GM12878 (cell line): ENCODE measurements around the gene NUP62. TPM values are rescaled to one million over a fixed set of nuclear protein-coding genes. Genes with fewer than 3 reads are reported as not detected.

ENCODE experiments used
- ATAC-seq: fragments of 200-7000 bp; cut with Tn5 transposase; 3 replicates; pipeline ENCODE4 v1.9.1; 2020; ENCODE audit warnings: mild to moderate bottlenecking, moderate library complexity
- BruUV-seq: library from RNA; stranded (reverse); fragments of 400-500 nt; replicated peaks from 2 replicates; lab custom pipeline; 2021; lab: Mats Ljungman, UMichigan
- CTCF ChIA-PET: fragments of 300-600 bp; sonication (Branson Sonifier 250); formaldehyde crosslinking; extraction: SDS; loops from one replicate; lab custom pipeline; 2021; ENCODE audit warnings: inconsistent platforms; lab: Yijun Ruan, JAX
- POLR2A ChIA-PET: fragments of 350-600 bp; formaldehyde crosslinking; extraction: SDS; loops from one replicate; lab custom pipeline; 2021; ENCODE audit warnings: inconsistent platforms; lab: Charles Lee
- RAD21 ChIA-PET: fragments of 300-600 bp; sonication (Branson Sonifier 250); formaldehyde crosslinking; loops from one replicate; lab custom pipeline; 2023; ENCODE audit warnings: antibody characterized with exemption; ENCODE audit not compliant: unreplicated experiment; lab: Charles Lee
- SMC1A ChIA-PET: fragments of 300-600 bp; sonication (Branson Sonifier 250); formaldehyde crosslinking; loops from one replicate; lab custom pipeline; 2023; ENCODE audit not compliant: unreplicated experiment, uncharacterized antibody; lab: Charles Lee
- DNase-seq: peaks from one replicate; pipeline ENCODE4 v3.0.0-alpha.2; 2011; ENCODE audit warnings: low read depth, low spot score
- FAIRE-seq: peaks from 3 replicates; lab custom pipeline; 2011; peaks lifted over from hg19 to GRCh38; lab: Jason Lieb, UNC
- H2AFZ ChIP-seq: 2 replicates; pipeline ENCODE4 v1.6.0; 2011; ENCODE audit warnings: low read depth, low read length, control low read depth; ENCODE audit not compliant: control insufficient read depth
- H3K27ac ChIP-seq: 2 replicates; pipeline ENCODE4 v1.5.1; 2011; ENCODE audit warnings: control low read depth; ENCODE audit not compliant: control insufficient read depth, insufficient read depth
- H3K27me3 ChIP-seq, 2 experiments: replicated peaks in 1 of 2; 2 replicates each; pipeline versions ENCODE4 v1.6.0 to v1.6.1; 2011; ENCODE audit warnings: low read length in 1 of 2; ENCODE audit not compliant: control insufficient read depth in 2 of 2, insufficient read depth in 2 of 2
- H3K36me3 ChIP-seq, 2 experiments: 2 replicates each; pipeline ENCODE4 v1.5.1; 2011; ENCODE audit warnings: low read length in 1 of 2; ENCODE audit not compliant: control insufficient read depth in 2 of 2, insufficient read depth in 2 of 2
- H3K4me1 ChIP-seq: 2 replicates; pipeline ENCODE4 v1.6.1; 2011; ENCODE audit warnings: mild to moderate bottlenecking, low read length, moderate library complexity, mixed read lengths; ENCODE audit not compliant: control insufficient read depth, insufficient read depth
- H3K4me2 ChIP-seq: 2 replicates; pipeline ENCODE4 v1.6.0; 2011; ENCODE audit warnings: control low read depth; ENCODE audit not compliant: control insufficient read depth, insufficient read depth
- H3K4me3 ChIP-seq: fragments of 200-600 bp; sonication (generic); 2 replicates; pipeline ENCODE4 v1.5.1; 2016
- H3K79me2 ChIP-seq: 2 replicates; pipeline ENCODE4 v1.6.0; 2011; ENCODE audit warnings: low read length; ENCODE audit not compliant: control insufficient read depth, insufficient read depth
- H3K9ac ChIP-seq: 2 replicates; pipeline ENCODE4 v1.8.0; 2011; ENCODE audit warnings: low read length, control low read depth, mixed read lengths; ENCODE audit not compliant: control insufficient read depth, insufficient read depth
- H3K9me3 ChIP-seq: replicated peaks from 3 replicates; pipeline ENCODE4 v1.5.1; 2011; ENCODE audit warnings: mild to moderate bottlenecking, low read length; ENCODE audit not compliant: control insufficient read depth, insufficient read depth
- H4K20me1 ChIP-seq: 2 replicates; pipeline ENCODE4 v1.6.0; 2011; ENCODE audit not compliant: control insufficient read depth, insufficient read depth
- BCL3 ChIP-seq: IDR thresholded peaks from 2 replicates; pipeline ENCODE4 v1.6.1; 2011; ENCODE audit warnings: borderline replicate concordance, low read depth, mild to moderate bottlenecking, moderate library complexity, low read length; ENCODE audit not compliant: insufficient read depth, poor library complexity, severe bottlenecking
- POLR2A ChIP-seq: IDR thresholded peaks from 2 replicates; pipeline ENCODE4 v1.6.1; 2011; ENCODE audit warnings: low read depth, mild to moderate bottlenecking, low read length
- WGBS: methylation state at CpG from one replicate; pipeline ENCODE4 v1.1.6; 2016; ENCODE audit warnings: low lambda C conversion rate; ENCODE audit not compliant: insufficient replicate concordance, insufficient coverage; ENCODE audit errors: missing lambda C conversion rate; 5-methylcytosine and 5-hydroxymethylcytosine counted together
- in situ Hi-C: fragments of 300-500 bp; cut with MboI; formaldehyde crosslinking; loops from 9 replicates; pipeline ENCODE4 v1.14.3; 2018; ENCODE audit warnings: mixed read lengths
- intact Hi-C: fragments of 100-400 bp; cut with micrococcal nuclease; formaldehyde crosslinking; loops from one replicate; pipeline ENCODE4 v1.14.2; 2022; ENCODE audit not compliant: unreplicated experiment
- microRNA-seq: library from miRNA; unstranded; fragments of <30 nt; microRNA quantifications from one replicate; pipeline ENCODE4, GENCODE V29; 2018
- polyA plus RNA-seq, 11 experiments: library from polyadenylated mRNA; depleted of rRNA in 4 of 11; unstranded in 6 of 11; stranded (reverse) in 5 of 11; fragments of >200 nt; fragmentation: Nextera tagmentation in 4 of 11; fragmentation: Illumina TruSeq in 1 of 11; extraction: Ambion mirVana in 4 of 11; extraction: Trizol in 1 of 11; gene quantifications; 1 replicate in 1 of 11; 2 replicates in 10 of 11; pipeline versions ENCODE4 v1.2.1 to v1.2.3, GENCODE V29; 2011 to 2016; ENCODE audit warnings: inconsistent platforms in 2 of 11, missing spikeins in 2 of 11, low read depth in 1 of 11
- total RNA-seq, 4 experiments: library from RNA; depleted of rRNA in 3 of 4; stranded (reverse); fragments of >200 nt in 3 of 4; fragmentation: Illumina TruSeq in 1 of 4; extraction: Trizol in 1 of 4; gene quantifications; 2 replicates each; pipeline versions ENCODE4 v1.2.1 to v1.2.3, GENCODE V29; 2013 to 2021

Gene NUP62
- total and polyA plus RNA-seq, 10 of the 15 experiments (the other 5 are each of a cell fraction or from before 2014, with no cell fraction given), result 19.5 to 110 (median 66.9) TPM

GRCh38 chr19:49857061-49857837, 72.1 kb downstream of the NUP62 start:
- H3K36me3 ChIP-seq, result peaks cover 0 to 19% of the 10 kb centered on the region in 2 experiments; a peak in 3 of 4 replicates

More at GRCh38 chr19:49857061-49857837, 72.1 kb downstream of the NUP62 start:
- Histone ChIP-seq H3K4me2 (no peak overlapping the region), H3K27ac (no peak overlapping the region), H2AFZ (no peak overlapping the region), H3K27me3 (no peaks in the 10 kb centered on the region), H3K4me1 (peaks cover 5% of the 10 kb centered on the region), H3K9ac (no peak overlapping the region), H3K9me3 (no peaks in the 10 kb centered on the region), H3K4me3 (no peak overlapping the region), H3K79me2 (peaks cover 5% of the 10 kb centered on the region), H4K20me1 (no peaks in the 10 kb centered on the region)
- in situ Hi-C loops (no loop called here), intact Hi-C loops (no loop called here)
- ChIA-PET POLR2A (interaction anchor here (0.7 to 1.0 kb wide), 2 partner anchors 21 to 72 kb away, joined by 3 read pairs; no protein-coding TSS in a partner anchor), CTCF (no interaction called here), SMC1A (no interaction called here), RAD21 (no interaction called here)
- BruUV-seq, result no TSS peak
- WGBS, result 87% methylated on average over 26 of the region's 26 CpGs
- TF ChIP-seq BCL3 (no peak), POLR2A (peak; percentile 31)
- DNase-seq, result no peak
- FAIRE-seq, result no peak
- ATAC-seq, result no peak

Small RNA genes lying within 50 kb of the gene (microRNA-seq; reads per million reads assigned to microRNA genes)
- 0.56 reads per million for gene MIR4750

Other genes with a start within 250 kb of the NUP62 start
Only the 7 nearest of the 16 such genes appear.
- gene PTOV1, start 78.3 kb downstream of the NUP62 start, total RNA-seq (2014; rRNA removed), result 28.7 and 36.6 TPM in 2 replicates
- 17.8 and 18.1 TPM in 2 replicates for gene PTOV1, start 78.3 kb downstream of the NUP62 start, total RNA-seq (2014; rRNA removed; fragmentation: Illumina TruSeq; extraction: Trizol)
- 76.7 and 83.5 TPM in 2 replicates for gene PTOV1, start 78.3 kb downstream of the NUP62 start, total RNA-seq (2021)
- gene PTOV1, start 78.3 kb downstream of the NUP62 start, polyA plus RNA-seq (2011; rRNA removed), result 13.2 and 23.4 TPM in 2 replicates
- 3.6 and 21.2 TPM in 2 replicates for gene PTOV1, start 78.3 kb downstream of the NUP62 start, polyA plus RNA-seq (2014; fragmentation: Illumina TruSeq; extraction: Trizol)
- gene PTOV1, start 78.3 kb downstream of the NUP62 start, polyA plus RNA-seq (2014; fragmentation: Nextera tagmentation; extraction: Ambion mirVana), result 10 to 100 TPM in 1 of 2 experiments, 1 to 10 TPM in 1; 3.2 to 10.6 TPM
- gene PTOV1, start 78.3 kb downstream of the NUP62 start, polyA plus RNA-seq (2014; rRNA removed), result 38.1 and 41.5 TPM in 2 replicates
- 10 to 100 TPM; 14.8 to 45.0 TPM for gene PTOV1, start 78.3 kb downstream of the NUP62 start, polyA plus RNA-seq (2016; fragmentation: Nextera tagmentation; extraction: Ambion mirVana)
- 42.3 and 55.5 TPM in 2 replicates for gene PNKP, start 61.9 kb downstream of the NUP62 start, total RNA-seq (2014; rRNA removed)
- 19.3 and 20.2 TPM in 2 replicates for gene PNKP, start 61.9 kb downstream of the NUP62 start, total RNA-seq (2014; rRNA removed; fragmentation: Illumina TruSeq; extraction: Trizol)
- gene PNKP, start 61.9 kb downstream of the NUP62 start, total RNA-seq (2021), result 61.4 and 82.3 TPM in 2 replicates
- gene PNKP, start 61.9 kb downstream of the NUP62 start, polyA plus RNA-seq (2011; rRNA removed), result 9.2 and 14.6 TPM in 2 replicates
- 15.1 and 20.3 TPM in 2 replicates for gene PNKP, start 61.9 kb downstream of the NUP62 start, polyA plus RNA-seq (2014; fragmentation: Illumina TruSeq; extraction: Trizol)
- 1 to 10 TPM; 2.9 to 4.0 TPM for gene PNKP, start 61.9 kb downstream of the NUP62 start, polyA plus RNA-seq (2014; fragmentation: Nextera tagmentation; extraction: Ambion mirVana)
- 73.5 and 77.2 TPM in 2 replicates for gene PNKP, start 61.9 kb downstream of the NUP62 start, polyA plus RNA-seq (2014; rRNA removed)
- gene PNKP, start 61.9 kb downstream of the NUP62 start, polyA plus RNA-seq (2016; fragmentation: Nextera tagmentation; extraction: Ambion mirVana), result 10 to 100 TPM; 46.2 to 47.4 TPM
- 7.7 and 9.3 TPM in 2 replicates for gene AKT1S1, start 52.1 kb downstream of the NUP62 start, total RNA-seq (2014; rRNA removed)
- 3.8 and 5.1 TPM in 2 replicates for gene AKT1S1, start 52.1 kb downstream of the NUP62 start, total RNA-seq (2014; rRNA removed; fragmentation: Illumina TruSeq; extraction: Trizol)
- gene AKT1S1, start 52.1 kb downstream of the NUP62 start, total RNA-seq (2021), result 20.9 and 21.4 TPM in 2 replicates
- 7.2 and 13.1 TPM in 2 replicates for gene AKT1S1, start 52.1 kb downstream of the NUP62 start, polyA plus RNA-seq (2011; rRNA removed)
- gene AKT1S1, start 52.1 kb downstream of the NUP62 start, polyA plus RNA-seq (2014; fragmentation: Illumina TruSeq; extraction: Trizol), result 9.4 and 11.6 TPM in 2 replicates
- gene AKT1S1, start 52.1 kb downstream of the NUP62 start, polyA plus RNA-seq (2014; fragmentation: Nextera tagmentation; extraction: Ambion mirVana), result 1 to 10 TPM in 1 of 2 experiments, under 1 TPM in 1; 0.43 to 1.2 TPM
- gene AKT1S1, start 52.1 kb downstream of the NUP62 start, polyA plus RNA-seq (2014; rRNA removed), result 23.0 and 24.5 TPM in 2 replicates
- gene AKT1S1, start 52.1 kb downstream of the NUP62 start, polyA plus RNA-seq (2016; fragmentation: Nextera tagmentation; extraction: Ambion mirVana), result 10 to 100 TPM; 13.4 to 15.4 TPM
- 3.5 and 3.6 TPM in 2 replicates for gene TBC1D17, start 51.8 kb downstream of the NUP62 start, total RNA-seq (2014; rRNA removed)
- gene TBC1D17, start 51.8 kb downstream of the NUP62 start, total RNA-seq (2014; rRNA removed; fragmentation: Illumina TruSeq; extraction: Trizol), result 3.1 and 3.2 TPM in 2 replicates
- gene TBC1D17, start 51.8 kb downstream of the NUP62 start, total RNA-seq (2021), result 20.4 and 20.9 TPM in 2 replicates
- 11.7 and 18.9 TPM in 2 replicates for gene TBC1D17, start 51.8 kb downstream of the NUP62 start, polyA plus RNA-seq (2011; rRNA removed)
- gene TBC1D17, start 51.8 kb downstream of the NUP62 start, polyA plus RNA-seq (2014; fragmentation: Illumina TruSeq; extraction: Trizol), result 8.6 and 10.9 TPM in 2 replicates
- gene TBC1D17, start 51.8 kb downstream of the NUP62 start, polyA plus RNA-seq (2014; fragmentation: Nextera tagmentation; extraction: Ambion mirVana), result under 1 TPM; 0.42 to 0.52 TPM
- gene TBC1D17, start 51.8 kb downstream of the NUP62 start, polyA plus RNA-seq (2014; rRNA removed), result 17.4 and 22.3 TPM in 2 replicates
- gene TBC1D17, start 51.8 kb downstream of the NUP62 start, polyA plus RNA-seq (2016; fragmentation: Nextera tagmentation; extraction: Ambion mirVana), result 10 to 100 TPM; 11.5 to 13.2 TPM
- 39.1 and 51.0 TPM in 2 replicates for gene IL4I1, start 32.6 kb downstream of the NUP62 start, total RNA-seq (2014; rRNA removed)
- gene IL4I1, start 32.6 kb downstream of the NUP62 start, total RNA-seq (2014; rRNA removed; fragmentation: Illumina TruSeq; extraction: Trizol), result 16.2 and 17.4 TPM in 2 replicates
- 80.0 and 82.6 TPM in 2 replicates for gene IL4I1, start 32.6 kb downstream of the NUP62 start, total RNA-seq (2021)
- gene IL4I1, start 32.6 kb downstream of the NUP62 start, polyA plus RNA-seq (2011; rRNA removed), result 37.4 and 83.8 TPM in 2 replicates
- gene IL4I1, start 32.6 kb downstream of the NUP62 start, polyA plus RNA-seq (2014; fragmentation: Illumina TruSeq; extraction: Trizol), result 4.8 and 20.1 TPM in 2 replicates
- under 1 TPM; 0.62 to 1.00 TPM for gene IL4I1, start 32.6 kb downstream of the NUP62 start, polyA plus RNA-seq (2014; fragmentation: Nextera tagmentation; extraction: Ambion mirVana)
- 42.5 and 53.3 TPM in 2 replicates for gene IL4I1, start 32.6 kb downstream of the NUP62 start, polyA plus RNA-seq (2014; rRNA removed)
- 10 to 100 TPM; 43.0 to 45.5 TPM for gene IL4I1, start 32.6 kb downstream of the NUP62 start, polyA plus RNA-seq (2016; fragmentation: Nextera tagmentation; extraction: Ambion mirVana)
- 24.8 and 29.0 TPM in 2 replicates for gene ATF5, start 299 bp downstream of the NUP62 start, total RNA-seq (2014; rRNA removed)
- 16.7 and 17.6 TPM in 2 replicates for gene ATF5, start 299 bp downstream of the NUP62 start, total RNA-seq (2014; rRNA removed; fragmentation: Illumina TruSeq; extraction: Trizol)
- 82.1 and 83.1 TPM in 2 replicates for gene ATF5, start 299 bp downstream of the NUP62 start, total RNA-seq (2021)
- gene ATF5, start 299 bp downstream of the NUP62 start, polyA plus RNA-seq (2011; rRNA removed), result 122 and 133 TPM in 2 replicates
- gene ATF5, start 299 bp downstream of the NUP62 start, polyA plus RNA-seq (2014; fragmentation: Illumina TruSeq; extraction: Trizol), result 38.1 and 41.1 TPM in 2 replicates
- 10 to 100 TPM in 1 of 2 experiments, 1 to 10 TPM in 1; 9.1 to 10.1 TPM for gene ATF5, start 299 bp downstream of the NUP62 start, polyA plus RNA-seq (2014; fragmentation: Nextera tagmentation; extraction: Ambion mirVana)
- gene ATF5, start 299 bp downstream of the NUP62 start, polyA plus RNA-seq (2014; rRNA removed), result 55.2 and 63.1 TPM in 2 replicates
- 10 to 100 TPM; 16.3 to 19.0 TPM for gene ATF5, start 299 bp downstream of the NUP62 start, polyA plus RNA-seq (2016; fragmentation: Nextera tagmentation; extraction: Ambion mirVana)
- gene SIGLEC11, start 31.7 kb upstream of the NUP62 start, total RNA-seq (2014; rRNA removed), result not detected in 2 replicates
- gene SIGLEC11, start 31.7 kb upstream of the NUP62 start, total RNA-seq (2014; rRNA removed; fragmentation: Illumina TruSeq; extraction: Trizol), result not detected in 2 replicates
- not detected in 2 replicates for gene SIGLEC11, start 31.7 kb upstream of the NUP62 start, total RNA-seq (2021)
- not detected in 2 replicates for gene SIGLEC11, start 31.7 kb upstream of the NUP62 start, polyA plus RNA-seq (2011; rRNA removed)
- gene SIGLEC11, start 31.7 kb upstream of the NUP62 start, polyA plus RNA-seq (2014; fragmentation: Illumina TruSeq; extraction: Trizol), result not detected in 2 replicates
- gene SIGLEC11, start 31.7 kb upstream of the NUP62 start, polyA plus RNA-seq (2014; fragmentation: Nextera tagmentation; extraction: Ambion mirVana), result not detected
- gene SIGLEC11, start 31.7 kb upstream of the NUP62 start, polyA plus RNA-seq (2014; rRNA removed), result not detected in 2 replicates
- gene SIGLEC11, start 31.7 kb upstream of the NUP62 start, polyA plus RNA-seq (2016; fragmentation: Nextera tagmentation; extraction: Ambion mirVana), result not detected